HepG2 (cell line): Measurements from ENCODE around the gene ADORA2B. TPM values are rescaled to one million over a fixed set of nuclear protein-coding genes. Genes with fewer than 3 reads are reported as not detected.

Experiments used
- AGO2 ChIP-seq: fragments of 200-400 bp; formaldehyde crosslinking; optimal IDR thresholded peaks from 2 replicates; pipeline ENCODE3; 2017; ENCODE audit warnings: mild to moderate bottlenecking, low read depth, low read length, moderate library complexity
- FOXA3 ChIP-seq: IDR thresholded peaks from 2 replicates; pipeline ENCODE4 v1.6.1; 2016; ENCODE audit warnings: missing genetic modification reagents, missing compliant biosample characterization
- HNRNPUL1 ChIP-seq: fragments of 200-400 bp; formaldehyde crosslinking; IDR thresholded peaks from 2 replicates; pipeline ENCODE4 v1.6.1; 2017; ENCODE audit warnings: low read depth, mild to moderate bottlenecking, low read length, moderate library complexity
- KDM4B ChIP-seq: sonication (generic); formaldehyde crosslinking; IDR thresholded peaks from 2 replicates; pipeline ENCODE4 v1.4.0; 2020; ENCODE audit warnings: missing genetic modification reagents
- MBNL3 ChIP-seq: fragments of 250-450 bp; sonication (Bioruptor Pico); conservative IDR thresholded peaks from 2 replicates; pipeline ENCODE4 v1.8.0; 2022; ENCODE audit warnings: mild to moderate bottlenecking, inconsistent platforms
- REXO4 ChIP-seq: sonication (generic); formaldehyde crosslinking; IDR thresholded peaks from 2 replicates; pipeline ENCODE4 v1.8.0; 2022; ENCODE audit warnings: missing genetic modification reagents, mild to moderate bottlenecking, borderline replicate concordance
- ZBTB1 ChIP-seq: sonication (generic); formaldehyde crosslinking; IDR thresholded peaks from 2 replicates; pipeline ENCODE4 v1.4.0; 2020; ENCODE audit warnings: missing genetic modification reagents, borderline replicate concordance
- ZBTB38 ChIP-seq: sonication (generic); formaldehyde crosslinking; IDR thresholded peaks from 2 replicates; pipeline ENCODE4 v1.5.1; 2020; ENCODE audit warnings: mild to moderate bottlenecking, missing genetic modification reagents
- ZFY ChIP-seq: sonication (generic); formaldehyde crosslinking; IDR thresholded peaks from 2 replicates; pipeline ENCODE4 v1.4.0; 2020; ENCODE audit warnings: missing genetic modification reagents
- ZNF17 ChIP-seq: sonication (generic); formaldehyde crosslinking; IDR thresholded peaks from 2 replicates; pipeline ENCODE4 v1.5.0; 2020; ENCODE audit warnings: mild to moderate bottlenecking, missing genetic modification reagents
- ZNF225 ChIP-seq: sonication (generic); formaldehyde crosslinking; IDR thresholded peaks from 2 replicates; pipeline ENCODE4 v1.4.0; 2020; ENCODE audit warnings: mild to moderate bottlenecking, missing genetic modification reagents
- ZNF337 ChIP-seq: sonication (generic); formaldehyde crosslinking; IDR thresholded peaks from 2 replicates; pipeline ENCODE4 v1.5.1; 2020; ENCODE audit warnings: missing genetic modification reagents, low read depth, mild to moderate bottlenecking, borderline replicate concordance
- ZNF446 ChIP-seq: sonication (generic); formaldehyde crosslinking; IDR thresholded peaks from 2 replicates; pipeline ENCODE4 v1.5.0; 2020; ENCODE audit warnings: mild to moderate bottlenecking, missing genetic modification reagents
- ZNF543 ChIP-seq: sonication (generic); formaldehyde crosslinking; IDR thresholded peaks from 2 replicates; pipeline ENCODE4 v1.4.0; 2020; ENCODE audit warnings: mild to moderate bottlenecking, missing genetic modification reagents
- polyA plus RNA-seq, 8 experiments: library from polyadenylated mRNA; depleted of rRNA in 3 of 8; stranded (reverse) in 7 of 8; unstranded in 1 of 8; fragments of >200 nt; fragmentation: Illumina TruSeq in 4 of 8; extraction: Trizol in 4 of 8; gene quantifications; 2 replicates each; pipeline versions ENCODE4 v1.2.1 to v1.2.3, GENCODE V29; 2011 to 2016; ENCODE audit warnings: low read depth in 4 of 8, missing spikeins in 1 of 8, mixed read lengths in 1 of 8; ENCODE audit not compliant: insufficient read depth in 1 of 8
- total RNA-seq, 5 experiments: library from RNA; depleted of rRNA; stranded (reverse); fragments of >200 nt; fragmentation: Illumina TruSeq; extraction: Trizol; gene quantifications; 2 replicates each; pipeline ENCODE4 v1.2.3, GENCODE V29; 2016; ENCODE audit warnings: low read depth in 1 of 5
- TF ChIP-seq, protein P1 (sequence below): sonication (generic); formaldehyde crosslinking; IDR thresholded peaks from 2 replicates; pipeline ENCODE4 v1.4.0; 2020; ENCODE audit warnings: missing genetic modification reagents, borderline replicate concordance
- TF ChIP-seq, protein P2 (sequence below): sonication (generic); formaldehyde crosslinking; IDR thresholded peaks from 2 replicates; pipeline ENCODE4 v1.5.0; 2020; ENCODE audit warnings: mild to moderate bottlenecking, missing genetic modification reagents
- TF ChIP-seq, protein P3 (sequence below): sonication (generic); formaldehyde crosslinking; IDR thresholded peaks from 2 replicates; pipeline ENCODE4 v1.5.1; 2020; ENCODE audit warnings: mild to moderate bottlenecking, missing genetic modification reagents, moderate library complexity
- TF ChIP-seq, protein P4 (sequence below): fragments of 450-650 bp; IDR thresholded peaks from 2 replicates; pipeline ENCODE4 v1.6.1; 2016

The ADORA2B gene
- total and polyA plus RNA-seq, 2 of the 13 experiments (the other 11 are each of a cell fraction or from before 2014, with no cell fraction given) = 10.4 to 20.0 TPM

DNA sequence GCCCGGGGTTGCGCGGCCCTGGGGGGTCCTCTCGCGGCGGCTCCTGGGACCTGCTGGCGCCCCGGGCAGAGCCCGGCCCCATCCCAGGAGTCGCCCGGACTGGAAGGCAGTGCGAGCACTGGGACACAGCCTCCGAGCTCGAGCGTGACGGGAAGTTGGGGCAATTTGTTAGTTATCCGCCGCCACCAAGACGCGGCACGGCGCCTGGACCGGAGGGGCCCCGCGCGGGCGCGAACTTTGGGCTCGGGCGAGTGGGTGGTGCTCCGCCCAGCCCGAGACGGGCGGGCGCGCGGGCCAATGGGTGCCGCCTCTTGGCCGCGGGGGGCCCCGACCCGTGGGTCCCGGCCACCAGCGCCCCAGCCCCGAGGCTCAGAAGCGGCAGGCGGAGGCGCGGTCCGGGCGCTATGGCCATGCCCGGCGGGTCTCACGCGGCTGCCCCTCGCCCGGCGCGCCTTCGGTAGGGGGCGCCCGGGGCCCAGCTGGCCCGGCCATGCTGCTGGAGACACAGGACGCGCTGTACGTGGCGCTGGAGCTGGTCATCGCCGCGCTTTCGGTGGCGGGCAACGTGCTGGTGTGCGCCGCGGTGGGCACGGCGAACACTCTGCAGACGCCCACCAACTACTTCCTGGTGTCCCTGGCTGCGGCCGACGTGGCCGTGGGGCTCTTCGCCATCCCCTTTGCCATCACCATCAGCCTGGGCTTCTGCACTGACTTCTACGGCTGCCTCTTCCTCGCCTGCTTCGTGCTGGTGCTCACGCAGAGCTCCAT is at the start of gene ADORA2B (continued):
- TF ChIP-seq, protein P1, sequence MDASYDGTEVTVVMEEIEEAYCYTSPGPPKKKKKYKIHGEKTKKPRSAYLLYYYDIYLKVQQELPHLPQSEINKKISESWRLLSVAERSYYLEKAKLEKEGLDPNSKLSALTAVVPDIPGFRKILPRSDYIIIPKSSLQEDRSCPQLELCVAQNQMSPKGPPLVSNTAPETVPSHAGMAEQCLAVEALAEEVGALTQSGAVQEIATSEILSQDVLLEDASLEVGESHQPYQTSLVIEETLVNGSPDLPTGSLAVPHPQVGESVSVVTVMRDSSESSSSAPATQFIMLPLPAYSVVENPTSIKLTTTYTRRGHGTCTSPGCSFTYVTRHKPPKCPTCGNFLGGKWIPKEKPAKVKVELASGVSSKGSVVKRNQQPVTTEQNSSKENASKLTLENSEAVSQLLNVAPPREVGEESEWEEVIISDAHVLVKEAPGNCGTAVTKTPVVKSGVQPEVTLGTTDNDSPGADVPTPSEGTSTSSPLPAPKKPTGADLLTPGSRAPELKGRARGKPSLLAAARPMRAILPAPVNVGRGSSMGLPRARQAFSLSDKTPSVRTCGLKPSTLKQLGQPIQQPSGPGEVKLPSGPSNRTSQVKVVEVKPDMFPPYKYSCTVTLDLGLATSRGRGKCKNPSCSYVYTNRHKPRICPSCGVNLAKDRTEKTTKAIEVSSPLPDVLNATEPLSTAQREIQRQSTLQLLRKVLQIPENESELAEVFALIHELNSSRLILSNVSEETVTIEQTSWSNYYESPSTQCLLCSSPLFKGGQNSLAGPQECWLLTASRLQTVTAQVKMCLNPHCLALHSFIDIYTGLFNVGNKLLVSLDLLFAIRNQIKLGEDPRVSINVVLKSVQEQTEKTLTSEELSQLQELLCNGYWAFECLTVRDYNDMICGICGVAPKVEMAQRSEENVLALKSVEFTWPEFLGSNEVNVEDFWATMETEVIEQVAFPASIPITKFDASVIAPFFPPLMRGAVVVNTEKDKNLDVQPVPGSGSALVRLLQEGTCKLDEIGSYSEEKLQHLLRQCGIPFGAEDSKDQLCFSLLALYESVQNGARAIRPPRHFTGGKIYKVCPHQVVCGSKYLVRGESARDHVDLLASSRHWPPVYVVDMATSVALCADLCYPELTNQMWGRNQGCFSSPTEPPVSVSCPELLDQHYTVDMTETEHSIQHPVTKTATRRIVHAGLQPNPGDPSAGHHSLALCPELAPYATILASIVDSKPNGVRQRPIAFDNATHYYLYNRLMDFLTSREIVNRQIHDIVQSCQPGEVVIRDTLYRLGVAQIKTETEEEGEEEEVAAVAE (CRISPR knock-in tag) = no peak
- TF ChIP-seq KDM4B (CRISPR knock-in tag) = no peak
- no peak for TF ChIP-seq REXO4
- peak; percentile 44; the same call in 1 of the 2 replicates for TF ChIP-seq FOXA3 (CRISPR knock-in tag)
- no peak for TF ChIP-seq AGO2
- peak; percentile 74; the same call in 1 of the 2 replicates for TF ChIP-seq ZFY (CRISPR knock-in tag)
- no peak for TF ChIP-seq HNRNPUL1
- peak; percentile 96; the same call in 1 of the 2 replicates for TF ChIP-seq ZNF225
- TF ChIP-seq, protein P2, sequence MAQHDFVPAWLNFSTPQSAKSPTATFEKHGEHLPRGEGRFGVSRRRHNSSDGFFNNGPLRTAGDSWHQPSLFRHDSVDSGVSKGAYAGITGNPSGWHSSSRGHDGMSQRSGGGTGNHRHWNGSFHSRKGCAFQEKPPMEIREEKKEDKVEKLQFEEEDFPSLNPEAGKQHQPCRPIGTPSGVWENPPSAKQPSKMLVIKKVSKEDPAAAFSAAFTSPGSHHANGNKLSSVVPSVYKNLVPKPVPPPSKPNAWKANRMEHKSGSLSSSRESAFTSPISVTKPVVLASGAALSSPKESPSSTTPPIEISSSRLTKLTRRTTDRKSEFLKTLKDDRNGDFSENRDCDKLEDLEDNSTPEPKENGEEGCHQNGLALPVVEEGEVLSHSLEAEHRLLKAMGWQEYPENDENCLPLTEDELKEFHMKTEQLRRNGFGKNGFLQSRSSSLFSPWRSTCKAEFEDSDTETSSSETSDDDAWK (CRISPR knock-in tag) = no peak
- TF ChIP-seq ZNF17 = no peak
- TF ChIP-seq, protein P3, sequence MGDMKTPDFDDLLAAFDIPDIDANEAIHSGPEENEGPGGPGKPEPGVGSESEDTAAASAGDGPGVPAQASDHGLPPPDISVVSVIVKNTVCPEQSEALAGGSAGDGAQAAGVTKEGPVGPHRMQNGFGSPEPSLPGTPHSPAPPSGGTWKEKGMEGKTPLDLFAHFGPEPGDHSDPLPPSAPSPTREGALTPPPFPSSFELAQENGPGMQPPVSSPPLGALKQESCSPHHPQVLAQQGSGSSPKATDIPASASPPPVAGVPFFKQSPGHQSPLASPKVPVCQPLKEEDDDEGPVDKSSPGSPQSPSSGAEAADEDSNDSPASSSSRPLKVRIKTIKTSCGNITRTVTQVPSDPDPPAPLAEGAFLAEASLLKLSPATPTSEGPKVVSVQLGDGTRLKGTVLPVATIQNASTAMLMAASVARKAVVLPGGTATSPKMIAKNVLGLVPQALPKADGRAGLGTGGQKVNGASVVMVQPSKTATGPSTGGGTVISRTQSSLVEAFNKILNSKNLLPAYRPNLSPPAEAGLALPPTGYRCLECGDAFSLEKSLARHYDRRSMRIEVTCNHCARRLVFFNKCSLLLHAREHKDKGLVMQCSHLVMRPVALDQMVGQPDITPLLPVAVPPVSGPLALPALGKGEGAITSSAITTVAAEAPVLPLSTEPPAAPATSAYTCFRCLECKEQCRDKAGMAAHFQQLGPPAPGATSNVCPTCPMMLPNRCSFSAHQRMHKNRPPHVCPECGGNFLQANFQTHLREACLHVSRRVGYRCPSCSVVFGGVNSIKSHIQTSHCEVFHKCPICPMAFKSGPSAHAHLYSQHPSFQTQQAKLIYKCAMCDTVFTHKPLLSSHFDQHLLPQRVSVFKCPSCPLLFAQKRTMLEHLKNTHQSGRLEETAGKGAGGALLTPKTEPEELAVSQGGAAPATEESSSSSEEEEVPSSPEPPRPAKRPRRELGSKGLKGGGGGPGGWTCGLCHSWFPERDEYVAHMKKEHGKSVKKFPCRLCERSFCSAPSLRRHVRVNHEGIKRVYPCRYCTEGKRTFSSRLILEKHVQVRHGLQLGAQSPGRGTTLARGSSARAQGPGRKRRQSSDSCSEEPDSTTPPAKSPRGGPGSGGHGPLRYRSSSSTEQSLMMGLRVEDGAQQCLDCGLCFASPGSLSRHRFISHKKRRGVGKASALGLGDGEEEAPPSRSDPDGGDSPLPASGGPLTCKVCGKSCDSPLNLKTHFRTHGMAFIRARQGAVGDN = peak; percentile 94
- no peak; the same call in 1 of the 2 replicates for TF ChIP-seq ZBTB38
- no peak for TF ChIP-seq ZNF337 (CRISPR knock-in tag)
- TF ChIP-seq ZNF446 (CRISPR knock-in tag) = peak; percentile 85; the same call in 1 of the 2 replicates
- TF ChIP-seq, protein P4, sequence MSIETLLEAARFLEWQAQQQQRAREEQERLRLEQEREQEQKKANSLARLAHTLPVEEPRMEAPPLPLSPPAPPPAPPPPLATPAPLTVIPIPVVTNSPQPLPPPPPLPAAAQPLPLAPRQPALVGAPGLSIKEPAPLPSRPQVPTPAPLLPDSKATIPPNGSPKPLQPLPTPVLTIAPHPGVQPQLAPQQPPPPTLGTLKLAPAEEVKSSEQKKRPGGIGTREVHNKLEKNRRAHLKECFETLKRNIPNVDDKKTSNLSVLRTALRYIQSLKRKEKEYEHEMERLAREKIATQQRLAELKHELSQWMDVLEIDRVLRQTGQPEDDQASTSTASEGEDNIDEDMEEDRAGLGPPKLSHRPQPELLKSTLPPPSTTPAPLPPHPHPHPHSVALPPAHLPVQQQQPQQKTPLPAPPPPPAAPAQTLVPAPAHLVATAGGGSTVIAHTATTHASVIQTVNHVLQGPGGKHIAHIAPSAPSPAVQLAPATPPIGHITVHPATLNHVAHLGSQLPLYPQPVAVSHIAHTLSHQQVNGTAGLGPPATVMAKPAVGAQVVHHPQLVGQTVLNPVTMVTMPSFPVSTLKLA = no peak
- no peak for TF ChIP-seq ZNF543 (CRISPR knock-in tag)
- TF ChIP-seq ZBTB1 (CRISPR knock-in tag) = no peak
- no peak for TF ChIP-seq MBNL3 (CRISPR knock-in tag)
